ENCODE data around the gene PTK7. TPM values are rescaled to one million over a fixed set of nuclear protein-coding genes. Genes with fewer than 3 reads are reported as not detected.

The PTK7 gene
- total and polyA plus RNA-seq, 2 of the 8 experiments (the other 6 are each of a cell fraction or from before 2014, with no cell fraction given) = 110 to 138 TPM

GRCh38 chr6:43078691-43079090 lies 2.6 kb downstream of the PTK7 start (continued):
- TF ChIP-seq CHD7 (IDR thresholded peaks at IDR 0.05; ENCODE audit: insufficient replicate concordance, low read length) = no peak
- TF ChIP-seq E2F6 (IDR thresholded peaks at IDR 0.05) = no peak
- TF ChIP-seq EZH2 (IDR thresholded peaks at IDR 0.05; ENCODE audit: low read depth, low read length, severe bottlenecking) = no peak
- TF ChIP-seq CREB1 (IDR thresholded peaks at IDR 0.05) = no peak
- TF ChIP-seq SIRT6 (IDR thresholded peaks at IDR 0.05; ENCODE audit: low read length) = no peak
- no peak for TF ChIP-seq PHF8 (conservative IDR thresholded peaks at IDR 0.05; ENCODE audit: low read depth, low read length)
- no peak for TF ChIP-seq NANOG (IDR thresholded peaks at IDR 0.05; ENCODE audit: insufficient read depth, low read depth, low read length, poor library complexity, severe bottlenecking)
- no peak for TF ChIP-seq GABPA (IDR thresholded peaks at IDR 0.05; ENCODE audit: borderline replicate concordance, insufficient read depth, low read length)
- TF ChIP-seq SUZ12 (IDR thresholded peaks at IDR 0.05; ENCODE audit: low read length) = no peak
- no peak for TF ChIP-seq ZNF274 (IDR thresholded peaks at IDR 0.05; ENCODE audit: borderline replicate concordance, extremely low read depth, low read length)
- no peak for TF ChIP-seq YY1 (IDR thresholded peaks at IDR 0.05; ENCODE audit: low read depth, low read length)
- no peak for TF ChIP-seq JUN (IDR thresholded peaks at IDR 0.05; ENCODE audit: low read depth, low read length)
